GM12878 (cell line): Measurements from ENCODE around the gene TP73. TPM values are rescaled to one million over a fixed set of nuclear protein-coding genes. Genes with fewer than 3 reads are reported as not detected.

Experiments
- ATAC-seq: fragments of 200-7000 bp; cut with Tn5 transposase; 3 replicates; pipeline ENCODE4 v1.9.1; 2020; ENCODE audit warnings: mild to moderate bottlenecking, moderate library complexity
- BruUV-seq: library from RNA; stranded (reverse); fragments of 400-500 nt; replicated peaks from 2 replicates; lab custom pipeline; 2021; lab: Mats Ljungman, UMichigan
- CTCF ChIA-PET: fragments of 300-600 bp; sonication (Branson Sonifier 250); formaldehyde crosslinking; extraction: SDS; loops from one replicate; lab custom pipeline; 2021; ENCODE audit warnings: inconsistent platforms; lab: Yijun Ruan, JAX
- POLR2A ChIA-PET: fragments of 350-600 bp; formaldehyde crosslinking; extraction: SDS; loops from one replicate; lab custom pipeline; 2021; ENCODE audit warnings: inconsistent platforms; lab: Charles Lee
- RAD21 ChIA-PET: fragments of 300-600 bp; sonication (Branson Sonifier 250); formaldehyde crosslinking; loops from one replicate; lab custom pipeline; 2023; ENCODE audit warnings: antibody characterized with exemption; ENCODE audit not compliant: unreplicated experiment; lab: Charles Lee
- SMC1A ChIA-PET: fragments of 300-600 bp; sonication (Branson Sonifier 250); formaldehyde crosslinking; loops from one replicate; lab custom pipeline; 2023; ENCODE audit not compliant: unreplicated experiment, uncharacterized antibody; lab: Charles Lee
- DNase-seq: peaks from one replicate; pipeline ENCODE4 v3.0.0-alpha.2; 2011; ENCODE audit warnings: low read depth, low spot score
- FAIRE-seq: peaks from 3 replicates; lab custom pipeline; 2011; peaks lifted over from hg19 to GRCh38; lab: Jason Lieb, UNC
- H2AFZ ChIP-seq: 2 replicates; pipeline ENCODE4 v1.6.0; 2011; ENCODE audit warnings: low read depth, low read length, control low read depth; ENCODE audit not compliant: control insufficient read depth
- H3K27ac ChIP-seq: 2 replicates; pipeline ENCODE4 v1.5.1; 2011; ENCODE audit warnings: control low read depth; ENCODE audit not compliant: control insufficient read depth, insufficient read depth
- H3K27me3 ChIP-seq, 2 experiments: replicated peaks in 1 of 2; 2 replicates each; pipeline versions ENCODE4 v1.6.0 to v1.6.1; 2011; ENCODE audit warnings: low read length in 1 of 2; ENCODE audit not compliant: control insufficient read depth in 2 of 2, insufficient read depth in 2 of 2
- H3K36me3 ChIP-seq, 2 experiments: 2 replicates each; pipeline ENCODE4 v1.5.1; 2011; ENCODE audit warnings: low read length in 1 of 2; ENCODE audit not compliant: control insufficient read depth in 2 of 2, insufficient read depth in 2 of 2
- H3K4me1 ChIP-seq: 2 replicates; pipeline ENCODE4 v1.6.1; 2011; ENCODE audit warnings: mild to moderate bottlenecking, low read length, moderate library complexity, mixed read lengths; ENCODE audit not compliant: control insufficient read depth, insufficient read depth
- H3K4me2 ChIP-seq: 2 replicates; pipeline ENCODE4 v1.6.0; 2011; ENCODE audit warnings: control low read depth; ENCODE audit not compliant: control insufficient read depth, insufficient read depth
- H3K4me3 ChIP-seq: fragments of 200-600 bp; sonication (generic); 2 replicates; pipeline ENCODE4 v1.5.1; 2016
- H3K79me2 ChIP-seq: 2 replicates; pipeline ENCODE4 v1.6.0; 2011; ENCODE audit warnings: low read length; ENCODE audit not compliant: control insufficient read depth, insufficient read depth
- H3K9ac ChIP-seq: 2 replicates; pipeline ENCODE4 v1.8.0; 2011; ENCODE audit warnings: low read length, control low read depth, mixed read lengths; ENCODE audit not compliant: control insufficient read depth, insufficient read depth
- H3K9me3 ChIP-seq: replicated peaks from 3 replicates; pipeline ENCODE4 v1.5.1; 2011; ENCODE audit warnings: mild to moderate bottlenecking, low read length; ENCODE audit not compliant: control insufficient read depth, insufficient read depth
- H4K20me1 ChIP-seq: 2 replicates; pipeline ENCODE4 v1.6.0; 2011; ENCODE audit not compliant: control insufficient read depth, insufficient read depth
- BHLHE40 ChIP-seq, 2 experiments: fragments of 450-650 bp in 1 of 2; IDR thresholded peaks; 2 replicates each; pipeline ENCODE4 v1.6.1; 2011 to 2017; ENCODE audit warnings: low read depth in 2 of 2, borderline replicate concordance in 1 of 2, improper control_type of control experiment in 1 of 2, low read length in 1 of 2, mild to moderate bottlenecking in 1 of 2
- DPF2 ChIP-seq: fragments of 450-650 bp; IDR thresholded peaks from 2 replicates; pipeline ENCODE4 v1.6.1; 2017; ENCODE audit warnings: mild to moderate bottlenecking
- GATAD2B ChIP-seq: fragments of 450-650 bp; conservative IDR thresholded peaks from 2 replicates; pipeline ENCODE4 v1.6.1; 2017; ENCODE audit warnings: low read depth, mild to moderate bottlenecking, moderate library complexity
- HDAC6 ChIP-seq: fragments of 200-600 bp; sonication (generic); IDR thresholded peaks from one replicate; pipeline ENCODE4 v1.8.0; 2017; ENCODE audit warnings: antibody characterized with exemption; ENCODE audit not compliant: unreplicated experiment
- IKZF1 ChIP-seq: fragments of 450-650 bp; conservative IDR thresholded peaks from 2 replicates; pipeline ENCODE4 v1.6.1; 2017; ENCODE audit warnings: antibody characterized with exemption, mild to moderate bottlenecking
- IKZF2 ChIP-seq, 2 experiments: fragments of 450-650 bp; IDR thresholded peaks; 2 replicates each; pipeline ENCODE4 v1.6.1; 2017; ENCODE audit warnings: mild to moderate bottlenecking in 2 of 2, moderate library complexity in 2 of 2
- JUNB ChIP-seq: IDR thresholded peaks from 2 replicates; pipeline ENCODE4 v1.6.1; 2016; ENCODE audit warnings: antibody characterized with exemption, mild to moderate bottlenecking
- NKRF ChIP-seq: fragments of 450-650 bp; conservative IDR thresholded peaks from 2 replicates; pipeline ENCODE4 v1.6.1; 2017; ENCODE audit warnings: mild to moderate bottlenecking, moderate library complexity
- NR2F1 ChIP-seq: fragments of 450-650 bp; conservative IDR thresholded peaks from 2 replicates; pipeline ENCODE4 v1.6.1; 2017; ENCODE audit warnings: mild to moderate bottlenecking
- RAD51 ChIP-seq: fragments of 450-650 bp; IDR thresholded peaks from 2 replicates; pipeline ENCODE4 v1.6.1; 2016; ENCODE audit warnings: moderate library complexity, mild to moderate bottlenecking, inconsistent platforms
- RBBP5 ChIP-seq: fragments of 200-600 bp; sonication (generic); conservative IDR thresholded peaks from 2 replicates; pipeline ENCODE4 v1.6.1; 2016
- RCOR1 ChIP-seq: conservative IDR thresholded peaks from 2 replicates; pipeline ENCODE4 v1.6.1; 2012; ENCODE audit warnings: low read depth, low read length, improper control_type of control experiment
- SMAD1 ChIP-seq: fragments of 450-650 bp; IDR thresholded peaks from 2 replicates; pipeline ENCODE4 v1.6.1; 2018; ENCODE audit warnings: mild to moderate bottlenecking, low read depth; ENCODE audit not compliant: partially characterized antibody
- TCF12 ChIP-seq: IDR thresholded peaks from 2 replicates; pipeline ENCODE4 v1.6.1; 2011; ENCODE audit warnings: low read depth, mild to moderate bottlenecking, low read length
- ZNF207 ChIP-seq: fragments of 450-650 bp; IDR thresholded peaks from 2 replicates; pipeline ENCODE4 v1.6.1; 2014; ENCODE audit warnings: antibody characterized with exemption, mild to moderate bottlenecking, borderline replicate concordance
- WGBS: methylation state at CpG from one replicate; pipeline ENCODE4 v1.1.6; 2016; ENCODE audit warnings: low lambda C conversion rate; ENCODE audit not compliant: insufficient replicate concordance, insufficient coverage; ENCODE audit errors: missing lambda C conversion rate; 5-methylcytosine and 5-hydroxymethylcytosine counted together
- in situ Hi-C: fragments of 300-500 bp; cut with MboI; formaldehyde crosslinking; loops from 9 replicates; pipeline ENCODE4 v1.14.3; 2018; ENCODE audit warnings: mixed read lengths
- intact Hi-C: fragments of 100-400 bp; cut with micrococcal nuclease; formaldehyde crosslinking; loops from one replicate; pipeline ENCODE4 v1.14.2; 2022; ENCODE audit not compliant: unreplicated experiment
- polyA plus RNA-seq, 11 experiments: library from polyadenylated mRNA; depleted of rRNA in 4 of 11; unstranded in 6 of 11; stranded (reverse) in 5 of 11; fragments of >200 nt; fragmentation: Nextera tagmentation in 4 of 11; fragmentation: Illumina TruSeq in 1 of 11; extraction: Ambion mirVana in 4 of 11; extraction: Trizol in 1 of 11; gene quantifications; 1 replicate in 1 of 11; 2 replicates in 10 of 11; pipeline versions ENCODE4 v1.2.1 to v1.2.3, GENCODE V29; 2011 to 2016; ENCODE audit warnings: inconsistent platforms in 2 of 11, missing spikeins in 2 of 11, low read depth in 1 of 11
- total RNA-seq, 4 experiments: library from RNA; depleted of rRNA in 3 of 4; stranded (reverse); fragments of >200 nt in 3 of 4; fragmentation: Illumina TruSeq in 1 of 4; extraction: Trizol in 1 of 4; gene quantifications; 2 replicates each; pipeline versions ENCODE4 v1.2.1 to v1.2.3, GENCODE V29; 2013 to 2021
- TF ChIP-seq, protein P1 (sequence below): fragments of 450-650 bp; IDR thresholded peaks from 2 replicates; pipeline ENCODE4 v1.6.1; 2017; ENCODE audit warnings: mild to moderate bottlenecking, moderate library complexity
- TF ChIP-seq, protein P2 (sequence below): IDR thresholded peaks from 2 replicates; pipeline ENCODE4 v1.6.1; 2012; ENCODE audit warnings: low read depth, low read length, improper control_type of control experiment
- TF ChIP-seq, protein P3 (sequence below): IDR thresholded peaks from 2 replicates; pipeline ENCODE4 v1.6.1; 2011; ENCODE audit warnings: mild to moderate bottlenecking, low read depth, low read length, moderate library complexity; ENCODE audit not compliant: insufficient replicate concordance

TP73 gene
- total and polyA plus RNA-seq, 10 of the 15 experiments (the other 5 are each of a cell fraction or from before 2014, with no cell fraction given), result 0.08 to 54.2 (median 14.9) TPM

DNA sequence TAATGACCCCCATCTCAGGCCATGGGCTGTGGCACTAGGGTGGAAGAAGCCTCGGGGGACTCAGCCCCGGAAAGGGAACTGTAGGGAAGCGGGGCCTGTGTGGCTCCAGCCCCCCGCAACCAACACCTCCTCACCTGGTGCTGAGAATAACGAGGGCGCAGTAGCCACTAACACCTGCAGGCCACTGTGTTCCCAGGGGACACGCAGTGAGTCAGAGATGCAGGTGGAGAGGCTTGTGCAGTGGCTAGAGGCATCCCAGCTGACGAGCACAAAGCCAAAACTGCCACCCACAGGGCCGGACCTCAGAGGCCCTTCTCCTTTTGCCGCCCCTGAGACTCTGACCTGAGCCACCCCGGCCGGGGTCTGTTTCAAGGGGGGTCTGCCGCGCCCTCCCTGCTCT, 66.4 kb downstream of the TP73 start:
- Histone ChIP-seq H3K4me2 (no peak overlapping the region), H3K36me3 (no peaks in the 10 kb centered on the region; a peak in 1 of 4 replicates), H3K79me2 (no peaks in the 10 kb centered on the region), H3K4me3 (no peak overlapping the region), H3K4me1 (peaks cover 6% of the 10 kb centered on the region; the same call in 1 of the 2 replicates), H3K27ac (no peak overlapping the region), H2AFZ (no peak overlapping the region), H3K27me3 (no peaks in the 10 kb centered on the region), H3K9ac (no peak overlapping the region), H4K20me1 (no peaks in the 10 kb centered on the region), H3K9me3 (no peaks in the 10 kb centered on the region)
- POLR2A ChIA-PET, result no interaction called here
- CTCF ChIA-PET, result interaction anchor here (2.2 kb wide), 1 partner anchor 99 kb away, joined by 5 read pairs; no protein-coding TSS in a partner anchor
- ATAC-seq, result peak; percentile 45
- no peak for FAIRE-seq
- intact Hi-C loops (no loop called here), in situ Hi-C loops (no loop called here)
- no TSS peak for BruUV-seq
- RAD21 ChIA-PET, result interaction anchor here (1.5 kb wide), 1 partner anchor 41 kb away, joined by 8 read pairs; no protein-coding TSS in a partner anchor
- DNase-seq, result no peak
- SMC1A ChIA-PET, result interaction anchor here (1.1 kb wide), 1 partner anchor 98 kb away, joined by 4 read pairs; no protein-coding TSS in a partner anchor
- WGBS, result 5% methylated on average over 14 of the region's 14 CpGs
- peak in 1 of 2 experiments; percentile 48; a peak in 1 of 4 replicates for TF ChIP-seq BHLHE40 (IDR thresholded peaks at IDR 0.05; ENCODE audit: borderline replicate concordance in 1 of 2, low read depth in 2 of 2, low read length in 1 of 2)
- 0 out of 2 replicates have a peak, but pooled peaks have one; percentile 31 for TF ChIP-seq IKZF1
- TF ChIP-seq, protein P1, sequence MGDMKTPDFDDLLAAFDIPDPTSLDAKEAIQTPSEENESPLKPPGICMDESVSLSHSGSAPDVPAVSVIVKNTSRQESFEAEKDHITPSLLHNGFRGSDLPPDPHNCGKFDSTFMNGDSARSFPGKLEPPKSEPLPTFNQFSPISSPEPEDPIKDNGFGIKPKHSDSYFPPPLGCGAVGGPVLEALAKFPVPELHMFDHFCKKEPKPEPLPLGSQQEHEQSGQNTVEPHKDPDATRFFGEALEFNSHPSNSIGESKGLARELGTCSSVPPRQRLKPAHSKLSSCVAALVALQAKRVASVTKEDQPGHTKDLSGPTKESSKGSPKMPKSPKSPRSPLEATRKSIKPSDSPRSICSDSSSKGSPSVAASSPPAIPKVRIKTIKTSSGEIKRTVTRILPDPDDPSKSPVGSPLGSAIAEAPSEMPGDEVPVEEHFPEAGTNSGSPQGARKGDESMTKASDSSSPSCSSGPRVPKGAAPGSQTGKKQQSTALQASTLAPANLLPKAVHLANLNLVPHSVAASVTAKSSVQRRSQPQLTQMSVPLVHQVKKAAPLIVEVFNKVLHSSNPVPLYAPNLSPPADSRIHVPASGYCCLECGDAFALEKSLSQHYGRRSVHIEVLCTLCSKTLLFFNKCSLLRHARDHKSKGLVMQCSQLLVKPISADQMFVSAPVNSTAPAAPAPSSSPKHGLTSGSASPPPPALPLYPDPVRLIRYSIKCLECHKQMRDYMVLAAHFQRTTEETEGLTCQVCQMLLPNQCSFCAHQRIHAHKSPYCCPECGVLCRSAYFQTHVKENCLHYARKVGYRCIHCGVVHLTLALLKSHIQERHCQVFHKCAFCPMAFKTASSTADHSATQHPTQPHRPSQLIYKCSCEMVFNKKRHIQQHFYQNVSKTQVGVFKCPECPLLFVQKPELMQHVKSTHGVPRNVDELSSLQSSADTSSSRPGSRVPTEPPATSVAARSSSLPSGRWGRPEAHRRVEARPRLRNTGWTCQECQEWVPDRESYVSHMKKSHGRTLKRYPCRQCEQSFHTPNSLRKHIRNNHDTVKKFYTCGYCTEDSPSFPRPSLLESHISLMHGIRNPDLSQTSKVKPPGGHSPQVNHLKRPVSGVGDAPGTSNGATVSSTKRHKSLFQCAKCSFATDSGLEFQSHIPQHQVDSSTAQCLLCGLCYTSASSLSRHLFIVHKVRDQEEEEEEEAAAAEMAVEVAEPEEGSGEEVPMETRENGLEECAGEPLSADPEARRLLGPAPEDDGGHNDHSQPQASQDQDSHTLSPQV, result no peak
- no peak for TF ChIP-seq RBBP5
- no peak for TF ChIP-seq IKZF2 (IDR thresholded peaks at IDR 0.05)
- no peak for TF ChIP-seq HDAC6
- no peak for TF ChIP-seq JUNB
- TF ChIP-seq, protein P2, sequence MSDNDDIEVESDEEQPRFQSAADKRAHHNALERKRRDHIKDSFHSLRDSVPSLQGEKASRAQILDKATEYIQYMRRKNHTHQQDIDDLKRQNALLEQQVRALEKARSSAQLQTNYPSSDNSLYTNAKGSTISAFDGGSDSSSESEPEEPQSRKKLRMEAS, result no peak
- TF ChIP-seq ZNF207, result no peak
- TF ChIP-seq SMAD1, result no peak
- TF ChIP-seq, protein P3, sequence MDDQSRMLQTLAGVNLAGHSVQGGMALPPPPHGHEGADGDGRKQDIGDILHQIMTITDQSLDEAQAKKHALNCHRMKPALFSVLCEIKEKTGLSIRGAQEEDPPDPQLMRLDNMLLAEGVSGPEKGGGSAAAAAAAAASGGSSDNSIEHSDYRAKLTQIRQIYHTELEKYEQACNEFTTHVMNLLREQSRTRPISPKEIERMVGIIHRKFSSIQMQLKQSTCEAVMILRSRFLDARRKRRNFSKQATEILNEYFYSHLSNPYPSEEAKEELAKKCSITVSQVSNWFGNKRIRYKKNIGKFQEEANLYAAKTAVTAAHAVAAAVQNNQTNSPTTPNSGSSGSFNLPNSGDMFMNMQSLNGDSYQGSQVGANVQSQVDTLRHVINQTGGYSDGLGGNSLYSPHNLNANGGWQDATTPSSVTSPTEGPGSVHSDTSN, result no peak
- peak; percentile 77; the same call in 1 of the 2 replicates for TF ChIP-seq TCF12
- TF ChIP-seq NR2F1, result 0 out of 2 replicates have a peak, but pooled peaks have one; percentile 37
- TF ChIP-seq GATAD2B, result 0 out of 2 replicates have a peak, but pooled peaks have one; percentile 31
- no peak for TF ChIP-seq RCOR1
- no peak for TF ChIP-seq RAD51
- peak; percentile 33; the same call in 1 of the 2 replicates for TF ChIP-seq DPF2
- no peak for TF ChIP-seq NKRF
